IMR-90 (cell line): ENCODE results near the gene TIPIN. TPM values are rescaled to one million over a fixed set of nuclear protein-coding genes. Genes with fewer than 3 reads are reported as not detected.
A peak's percentile ranks its signal among the peaks of the same experiment; 100 is the strongest.

ENCODE experiments used
- ATAC-seq: fragments of 200-7000 bp; cut with Tn5 transposase; 2 replicates; pipeline ENCODE4 v1.9.1; 2020; ENCODE audit warnings: low read depth, mild to moderate bottlenecking, moderate library complexity
- BruUV-seq: library from RNA; stranded (reverse); fragments of 400-500 nt; replicated peaks from 2 replicates; lab custom pipeline; 2021; lab: Mats Ljungman, UMichigan
- CTCF ChIA-PET: fragments of 300-600 bp; formaldehyde crosslinking; extraction: SDS; loops from one replicate; lab custom pipeline; 2021; ENCODE audit warnings: antibody characterized with exemption; lab: Yijun Ruan, JAX
- POLR2A ChIA-PET: fragments of 300-600 bp; sonication (Branson Sonifier 250); formaldehyde crosslinking; loops from one replicate; lab custom pipeline; 2022; ENCODE audit warnings: antibody characterized with exemption; ENCODE audit not compliant: unreplicated experiment; lab: Charles Lee
- DNase-seq: peaks from one replicate; pipeline ENCODE4 v3.0.0; 2013
- H2AFZ ChIP-seq: replicated peaks from 2 replicates; pipeline ENCODE3; 2013; ENCODE audit warnings: low read length, mild to moderate bottlenecking; ENCODE audit not compliant: poor library complexity
- H2AK5ac ChIP-seq: 2 replicates; pipeline ENCODE4 v1.6.1; 2013; ENCODE audit warnings: low read depth, low read length, inconsistent platforms
- H2AK9ac ChIP-seq: replicated peaks from 2 replicates; pipeline ENCODE3; 2013; ENCODE audit warnings: mild to moderate bottlenecking, low read depth, low read length, moderate library complexity; ENCODE audit not compliant: poor library complexity
- H2BK120ac ChIP-seq: 2 replicates; pipeline ENCODE4 v1.6.1; 2013; ENCODE audit warnings: low read depth, low read length, inconsistent platforms
- H2BK15ac ChIP-seq: 3 replicates; pipeline ENCODE4 v1.6.1; 2013; ENCODE audit warnings: low read depth, low read length, inconsistent platforms
- H2BK20ac ChIP-seq: 2 replicates; pipeline ENCODE4 v1.6.1; 2013; ENCODE audit warnings: low read depth, mild to moderate bottlenecking, inconsistent platforms, low read length, moderate library complexity
- H2BK5ac ChIP-seq: 2 replicates; pipeline ENCODE4 v1.6.1; 2013; ENCODE audit warnings: mild to moderate bottlenecking, low read depth, low read length, inconsistent platforms; ENCODE audit not compliant: poor library complexity, severe bottlenecking
- H3K14ac ChIP-seq: replicated peaks from 2 replicates; pipeline ENCODE4 v1.6.1; 2013; ENCODE audit warnings: low read depth, low read length, inconsistent platforms
- H3K18ac ChIP-seq: 2 replicates; pipeline ENCODE4 v1.6.1; 2013; ENCODE audit warnings: low read depth, low read length, control low read depth
- H3K23ac ChIP-seq: 2 replicates; pipeline ENCODE4 v1.6.1; 2013; ENCODE audit warnings: low read depth, low read length, inconsistent platforms
- H3K27ac ChIP-seq: 2 replicates; pipeline ENCODE4 v1.5.1; 2013; ENCODE audit warnings: mild to moderate bottlenecking, control low read depth, low read length; ENCODE audit not compliant: insufficient read depth
- H3K27me3 ChIP-seq: 2 replicates; pipeline ENCODE4 v1.6.1; 2013; ENCODE audit warnings: low read length; ENCODE audit not compliant: control insufficient read depth, insufficient read depth
- H3K36me3 ChIP-seq: 2 replicates; pipeline ENCODE4 v1.6.1; 2013; ENCODE audit warnings: low read length, mixed read lengths; ENCODE audit not compliant: control insufficient read depth, insufficient read depth
- H3K4ac ChIP-seq: 2 replicates; pipeline ENCODE4 v1.6.1; 2013; ENCODE audit warnings: low read depth, low read length, inconsistent platforms
- H3K4me1 ChIP-seq: 2 replicates; pipeline ENCODE4 v1.6.1; 2013; ENCODE audit warnings: low read length, mixed read lengths; ENCODE audit not compliant: control insufficient read depth, insufficient read depth
- H3K4me2 ChIP-seq: 2 replicates; pipeline ENCODE4 v1.6.1; 2013; ENCODE audit warnings: low read depth, mild to moderate bottlenecking, control low read depth, low read length, moderate library complexity
- H3K4me3 ChIP-seq: 2 replicates; pipeline ENCODE4 v1.5.1; 2013; ENCODE audit warnings: low read depth, mild to moderate bottlenecking, control low read depth, low read length, moderate library complexity; ENCODE audit not compliant: insufficient read depth
- H3K56ac ChIP-seq: 2 replicates; pipeline ENCODE4 v1.6.1; 2013; ENCODE audit warnings: low read length, inconsistent platforms; ENCODE audit not compliant: insufficient read depth; ENCODE audit errors: extremely low read depth
- H3K79me1 ChIP-seq, 2 experiments: 2 replicates each; pipeline ENCODE4 v1.6.1; 2013; ENCODE audit warnings: low read length in 2 of 2, inconsistent platforms in 1 of 2, low read depth in 1 of 2
- H3K9ac ChIP-seq: 2 replicates; pipeline ENCODE4 v1.6.1; 2013; ENCODE audit warnings: low read depth, low read length, control low read depth
- H3K9me1 ChIP-seq: 2 replicates; pipeline ENCODE4 v1.6.1; 2013; ENCODE audit warnings: low read length, inconsistent platforms; ENCODE audit not compliant: insufficient read depth
- H3K9me3 ChIP-seq: 2 replicates; pipeline ENCODE4 v1.6.1; 2013; ENCODE audit warnings: low read length; ENCODE audit not compliant: control insufficient read depth, insufficient read depth
- H4K20me1 ChIP-seq: 2 replicates; pipeline ENCODE4 v1.6.1; 2013; ENCODE audit warnings: low read length, inconsistent platforms; ENCODE audit not compliant: insufficient read depth
- H4K5ac ChIP-seq: 2 replicates; pipeline ENCODE4 v1.6.1; 2013; ENCODE audit warnings: mild to moderate bottlenecking, low read depth, low read length, control low read depth
- H4K8ac ChIP-seq, 2 experiments: 2 replicates each; pipeline ENCODE4 v1.6.1; 2013; ENCODE audit warnings: low read depth in 2 of 2, low read length in 2 of 2, control low read depth in 1 of 2, inconsistent platforms in 1 of 2
- H4K91ac ChIP-seq: 2 replicates; pipeline ENCODE4 v1.6.1; 2013; ENCODE audit warnings: low read depth, low read length, inconsistent platforms; ENCODE audit not compliant: insufficient read depth
- CEBPB ChIP-seq: IDR thresholded peaks from 2 replicates; pipeline ENCODE4 v1.6.1; 2012; ENCODE audit warnings: low read depth, low read length, improper control_type of control experiment
- MAFK ChIP-seq: IDR thresholded peaks from 2 replicates; pipeline ENCODE4 v1.6.1; 2012; ENCODE audit warnings: low read depth, low read length, improper control_type of control experiment
- MXI1 ChIP-seq: IDR thresholded peaks from 2 replicates; pipeline ENCODE4 v1.6.1; 2012; ENCODE audit warnings: low read depth, mild to moderate bottlenecking, low read length, moderate library complexity, borderline replicate concordance
- POLR2A ChIP-seq: IDR thresholded peaks from 2 replicates; pipeline ENCODE4 v1.6.1; 2012; ENCODE audit warnings: mild to moderate bottlenecking, low read depth, low read length
- RAD21 ChIP-seq: IDR thresholded peaks from 2 replicates; pipeline ENCODE4 v1.6.1; 2012; ENCODE audit warnings: low read length, improper control_type of control experiment
- RCOR1 ChIP-seq: IDR thresholded peaks from 2 replicates; pipeline ENCODE4 v1.6.1; 2012; ENCODE audit warnings: mild to moderate bottlenecking, low read length, improper control_type of control experiment; ENCODE audit not compliant: insufficient replicate concordance
- WGBS, 2 experiments: methylation state at CpG; one replicate each; pipeline versions ENCODE4 v1.1.5 to v1.1.7; 2013; ENCODE audit warnings: missing lambda C conversion rate in 2 of 2; ENCODE audit not compliant: insufficient read length in 1 of 2; ENCODE audit errors: extremely low coverage in 2 of 2; 5-methylcytosine and 5-hydroxymethylcytosine counted together
- dilution Hi-C: fragments of 300-500 bp; cut with HindIII; formaldehyde crosslinking; loops from one replicate; pipeline ENCODE4 v1.14.3; 2018; ENCODE audit warnings: low sequenced_read_pairs; ENCODE audit not compliant: unreplicated experiment
- in situ Hi-C: fragments of 300-500 bp; cut with MboI; formaldehyde crosslinking; loops from 3 replicates; pipeline ENCODE4 v1.14.3; 2019; ENCODE audit warnings: low sequenced_read_pairs, inconsistent platforms, mixed read lengths
- intact Hi-C: fragments of 100-400 bp; cut with micrococcal nuclease; formaldehyde crosslinking; loops from 2 replicates; pipeline ENCODE4 v1.10.0; 2022
- polyA plus RNA-seq, 3 experiments: library from polyadenylated mRNA; depleted of rRNA; stranded (reverse); fragments of >200 nt; gene quantifications; 2 replicates each; pipeline ENCODE4 v1.2.3, GENCODE V29; 2012; ENCODE audit warnings: low replicate concordance in 1 of 3
- total RNA-seq: library from RNA; depleted of rRNA; stranded (reverse); fragments of >200 nt; gene quantifications from 2 replicates; pipeline ENCODE4 v1.2.3, GENCODE V29; 2012

The TIPIN gene
- total and polyA plus RNA-seq, 2 of the 4 experiments (the other 2 are of a cell fraction): 6.3 to 7.3 TPM

GRCh38 chr15:66390678-66391077 is 34.2 kb upstream of the TIPIN start:
- H3K4me2 ChIP-seq: no peak overlapping the region
- no peak overlapping the region for H2BK15ac ChIP-seq
- H4K8ac ChIP-seq: no peak overlapping the region
- ATAC-seq: no peak
- H3K9me1 ChIP-seq: peaks cover 9% of the 10 kb centered on the region
- peak overlapping the region; percentile 48; the same call in 1 of the 2 replicates for H3K23ac ChIP-seq
- H3K79me1 ChIP-seq: peaks cover 3 to 72% of the 10 kb centered on the region in 2 experiments; a peak in 3 of 4 replicates
- H3K9me3 ChIP-seq: no peaks in the 10 kb centered on the region
- ChIA-PET POLR2A (interaction anchor here (0.6 kb wide), 1 partner anchor 42 kb away, joined by 4 read pairs; no protein-coding TSS in a partner anchor), CTCF (interaction anchor here (0.7 kb wide), 1 partner anchor 146 kb away, joined by 3 read pairs; no protein-coding TSS in a partner anchor)
- H2BK5ac ChIP-seq: no peak overlapping the region
- no peaks in the 10 kb centered on the region for H3K27me3 ChIP-seq
- BruUV-seq: no TSS peak
- no peak overlapping the region for H3K56ac ChIP-seq
- H2AK5ac ChIP-seq: no peak overlapping the region; the same call in 1 of the 2 replicates
- H4K20me1 ChIP-seq: peaks cover 75% of the 10 kb centered on the region
- H2BK120ac ChIP-seq: no peak overlapping the region
- H3K18ac ChIP-seq: no peak overlapping the region
- intact Hi-C loops (no loop called here), dilution Hi-C loops (no loop called here), in situ Hi-C loops (no loop called here)
- no peak overlapping the region for H3K4me3 ChIP-seq
- no peak overlapping the region for H2AFZ ChIP-seq
- no peak overlapping the region for H4K5ac ChIP-seq
- peaks cover 6% of the 10 kb centered on the region for H3K4me1 ChIP-seq
- peak overlapping the region; percentile 23; the same call in 1 of the 2 replicates for H3K4ac ChIP-seq
- DNase-seq: no peak
- no peak overlapping the region for H2AK9ac ChIP-seq
- WGBS, 2 experiments: no CpG with 5 or more reads among the region's 1 CpG
- no peak overlapping the region for H3K9ac ChIP-seq
- peaks cover 2% of the 10 kb centered on the region; the same call in 1 of the 2 replicates for H3K36me3 ChIP-seq
- TF ChIP-seq RCOR1 (no peak), CEBPB (no peak), MAFK (no peak), MXI1 (no peak), POLR2A (no peak), RAD21 (no peak)
- H4K91ac ChIP-seq: no peak overlapping the region
- no peak overlapping the region for H2BK20ac ChIP-seq
- H3K14ac ChIP-seq: no peak overlapping the region
- no peak overlapping the region for H3K27ac ChIP-seq
